K562 (cell line): ENCODE measurements around the gene GDF2. TPM values are rescaled to one million over a fixed set of nuclear protein-coding genes. Genes with fewer than 3 reads are reported as not detected.

ENCODE experiments used
- CREBBP ChIP-seq: IDR thresholded peaks from one replicate; pipeline ENCODE4 v1.6.1; 2012; ENCODE audit warnings: low read depth, mild to moderate bottlenecking, control low read depth, inconsistent platforms, low read length
- ETS2 ChIP-seq: IDR thresholded peaks from 2 replicates; pipeline ENCODE4 v1.6.1; 2016; ENCODE audit warnings: borderline replicate concordance, missing genetic modification characterization, mild to moderate bottlenecking, moderate library complexity, missing compliant biosample characterization; ENCODE audit not compliant: poor library complexity, severe bottlenecking
- GATAD2A ChIP-seq: fragments of 450-650 bp; IDR thresholded peaks from 2 replicates; pipeline ENCODE4 v1.6.1; 2017
- MCM5 ChIP-seq: fragments of 450-650 bp; IDR thresholded peaks from 2 replicates; pipeline ENCODE4 v1.6.1; 2016; ENCODE audit warnings: low read depth
- NFRKB ChIP-seq: fragments of 450-650 bp; IDR thresholded peaks from 2 replicates; pipeline ENCODE4 v1.6.1; 2016; ENCODE audit warnings: low read depth
- PHF21A ChIP-seq: fragments of 450-650 bp; IDR thresholded peaks from 2 replicates; pipeline ENCODE4 v1.6.1; 2017; ENCODE audit warnings: low read depth, borderline replicate concordance
- SMARCC2 ChIP-seq: fragments of 450-650 bp; IDR thresholded peaks from 2 replicates; pipeline ENCODE4 v1.6.1; 2017; ENCODE audit warnings: antibody characterized with exemption, moderate library complexity, mild to moderate bottlenecking, low read depth
- TCF7 ChIP-seq: sonication (generic); IDR thresholded peaks from 2 replicates; pipeline ENCODE4 v1.6.1; 2016; ENCODE audit warnings: antibody characterized with exemption, borderline replicate concordance
- XRCC3 ChIP-seq: fragments of 450-650 bp; IDR thresholded peaks from 2 replicates; pipeline ENCODE4 v1.6.1; 2017; ENCODE audit warnings: mild to moderate bottlenecking, moderate library complexity
- ZNF184 ChIP-seq: sonication (generic); formaldehyde crosslinking; IDR thresholded peaks from 2 replicates; pipeline ENCODE4 v1.5.0; 2020; ENCODE audit warnings: missing genetic modification reagents
- ZNF324 ChIP-seq: fragments of 250-450 bp; sonication (Bioruptor Pico); IDR thresholded peaks from 2 replicates; pipeline ENCODE4 v1.4.0; 2020; ENCODE audit warnings: mild to moderate bottlenecking
- polyA plus RNA-seq, 8 experiments: library from polyadenylated mRNA; depleted of rRNA in 4 of 8; stranded (reverse) in 5 of 8; unstranded in 3 of 8; fragments of >200 nt; fragmentation: Nextera tagmentation in 2 of 8; fragmentation: Illumina TruSeq in 1 of 8; extraction: Ambion mirVana in 2 of 8; extraction: Trizol in 1 of 8; gene quantifications; 2 replicates each; pipeline versions ENCODE4 v1.2.1 to v1.2.3, GENCODE V29; 2011 to 2014; ENCODE audit warnings: inconsistent platforms in 1 of 8, missing spikeins in 1 of 8
- total RNA-seq, 7 experiments: library from RNA; depleted of rRNA in 6 of 7; stranded (reverse); fragments of >200 nt in 6 of 7; fragmentation: Illumina TruSeq in 2 of 7; extraction: Trizol in 2 of 7; gene quantifications; 2 replicates each; pipeline versions ENCODE4 v1.2.1 to v1.2.3, GENCODE V29; 2011 to 2021; ENCODE audit warnings: low replicate concordance in 1 of 7
- TF ChIP-seq, protein P1 (sequence below): fragments of 450-650 bp; IDR thresholded peaks from 2 replicates; pipeline ENCODE4 v1.6.1; 2017; ENCODE audit warnings: mild to moderate bottlenecking, moderate library complexity
- TF ChIP-seq, protein P2 (sequence below): fragments of 450-650 bp; IDR thresholded peaks from 2 replicates; pipeline ENCODE4 v1.6.1; 2016; ENCODE audit warnings: missing biosample characterization, missing genetic modification characterization
- TF ChIP-seq, protein P3 (sequence below), 2 experiments: fragments of 450-650 bp; IDR thresholded peaks; 2 replicates each; pipeline ENCODE4 v1.6.1; 2016; ENCODE audit warnings: mild to moderate bottlenecking in 2 of 2, borderline replicate concordance in 1 of 2, low read depth in 1 of 2, moderate library complexity in 1 of 2

Gene GDF2
- total and polyA plus RNA-seq, 9 of the 15 experiments (the other 6 are each of a cell fraction or from before 2014, with no cell fraction given), result 0.08 to 0.58 (median 0.27) TPM; not detected in 2

DNA sequence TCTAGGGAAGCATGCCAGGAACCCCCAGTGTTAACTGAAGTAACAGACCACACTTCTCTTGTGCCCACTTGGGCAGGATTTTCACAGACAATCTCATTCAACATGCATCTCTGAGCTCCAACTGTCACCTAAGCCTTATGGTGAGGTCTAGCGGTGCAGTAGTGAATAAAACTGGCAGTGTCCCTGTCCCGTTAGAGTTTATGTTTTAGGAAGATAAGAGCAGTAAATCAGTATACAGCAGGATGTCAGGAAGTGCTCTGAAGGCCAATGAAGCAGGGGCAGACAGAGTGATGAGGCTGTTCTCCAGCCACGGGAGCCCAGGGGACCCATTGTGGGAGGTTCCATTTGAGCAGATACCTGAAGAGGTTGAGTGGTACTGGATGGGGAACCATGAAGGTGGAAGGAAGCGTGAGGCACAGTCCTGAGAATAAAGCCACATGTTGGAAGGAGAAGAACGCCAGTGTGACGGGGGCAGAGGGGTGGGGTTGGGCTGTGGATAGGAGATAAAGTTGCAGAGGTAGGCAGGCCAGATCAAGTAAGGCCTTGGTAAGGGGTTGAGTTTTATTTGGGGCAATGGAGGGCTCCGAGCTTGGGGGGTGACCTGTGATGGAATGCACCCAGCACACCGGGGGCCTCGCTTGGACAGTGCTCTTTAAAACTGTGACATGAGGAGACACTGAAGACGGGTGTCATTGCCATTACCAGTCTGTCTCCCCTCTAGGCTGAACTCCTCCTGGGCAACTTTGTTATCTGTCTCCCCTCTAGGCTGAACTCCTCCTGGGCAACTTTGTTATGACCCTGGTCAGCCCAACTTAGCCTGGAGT lies 15.7 kb upstream of the GDF2 start (continued):
- TF ChIP-seq, protein P1, sequence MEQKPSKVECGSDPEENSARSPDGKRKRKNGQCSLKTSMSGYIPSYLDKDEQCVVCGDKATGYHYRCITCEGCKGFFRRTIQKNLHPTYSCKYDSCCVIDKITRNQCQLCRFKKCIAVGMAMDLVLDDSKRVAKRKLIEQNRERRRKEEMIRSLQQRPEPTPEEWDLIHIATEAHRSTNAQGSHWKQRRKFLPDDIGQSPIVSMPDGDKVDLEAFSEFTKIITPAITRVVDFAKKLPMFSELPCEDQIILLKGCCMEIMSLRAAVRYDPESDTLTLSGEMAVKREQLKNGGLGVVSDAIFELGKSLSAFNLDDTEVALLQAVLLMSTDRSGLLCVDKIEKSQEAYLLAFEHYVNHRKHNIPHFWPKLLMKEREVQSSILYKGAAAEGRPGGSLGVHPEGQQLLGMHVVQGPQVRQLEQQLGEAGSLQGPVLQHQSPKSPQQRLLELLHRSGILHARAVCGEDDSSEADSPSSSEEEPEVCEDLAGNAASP, result no peak
- TF ChIP-seq ZNF324 (CRISPR knock-in tag) (no peak), SMARCC2 (0 out of 2 replicates have a peak, but pooled peaks have one; percentile 57), GATAD2A (no peak), ETS2 (tag) (no peak), TCF7 (no peak), ZNF184 (CRISPR knock-in tag) (no peak), MCM5 (no peak), NFRKB (no peak), PHF21A (peak; percentile 68; the same call in 1 of the 2 replicates), XRCC3 (no peak), CREBBP (no peak)
- TF ChIP-seq, protein P2, sequence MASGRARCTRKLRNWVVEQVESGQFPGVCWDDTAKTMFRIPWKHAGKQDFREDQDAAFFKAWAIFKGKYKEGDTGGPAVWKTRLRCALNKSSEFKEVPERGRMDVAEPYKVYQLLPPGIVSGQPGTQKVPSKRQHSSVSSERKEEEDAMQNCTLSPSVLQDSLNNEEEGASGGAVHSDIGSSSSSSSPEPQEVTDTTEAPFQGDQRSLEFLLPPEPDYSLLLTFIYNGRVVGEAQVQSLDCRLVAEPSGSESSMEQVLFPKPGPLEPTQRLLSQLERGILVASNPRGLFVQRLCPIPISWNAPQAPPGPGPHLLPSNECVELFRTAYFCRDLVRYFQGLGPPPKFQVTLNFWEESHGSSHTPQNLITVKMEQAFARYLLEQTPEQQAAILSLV, result no peak
- TF ChIP-seq, protein P3, sequence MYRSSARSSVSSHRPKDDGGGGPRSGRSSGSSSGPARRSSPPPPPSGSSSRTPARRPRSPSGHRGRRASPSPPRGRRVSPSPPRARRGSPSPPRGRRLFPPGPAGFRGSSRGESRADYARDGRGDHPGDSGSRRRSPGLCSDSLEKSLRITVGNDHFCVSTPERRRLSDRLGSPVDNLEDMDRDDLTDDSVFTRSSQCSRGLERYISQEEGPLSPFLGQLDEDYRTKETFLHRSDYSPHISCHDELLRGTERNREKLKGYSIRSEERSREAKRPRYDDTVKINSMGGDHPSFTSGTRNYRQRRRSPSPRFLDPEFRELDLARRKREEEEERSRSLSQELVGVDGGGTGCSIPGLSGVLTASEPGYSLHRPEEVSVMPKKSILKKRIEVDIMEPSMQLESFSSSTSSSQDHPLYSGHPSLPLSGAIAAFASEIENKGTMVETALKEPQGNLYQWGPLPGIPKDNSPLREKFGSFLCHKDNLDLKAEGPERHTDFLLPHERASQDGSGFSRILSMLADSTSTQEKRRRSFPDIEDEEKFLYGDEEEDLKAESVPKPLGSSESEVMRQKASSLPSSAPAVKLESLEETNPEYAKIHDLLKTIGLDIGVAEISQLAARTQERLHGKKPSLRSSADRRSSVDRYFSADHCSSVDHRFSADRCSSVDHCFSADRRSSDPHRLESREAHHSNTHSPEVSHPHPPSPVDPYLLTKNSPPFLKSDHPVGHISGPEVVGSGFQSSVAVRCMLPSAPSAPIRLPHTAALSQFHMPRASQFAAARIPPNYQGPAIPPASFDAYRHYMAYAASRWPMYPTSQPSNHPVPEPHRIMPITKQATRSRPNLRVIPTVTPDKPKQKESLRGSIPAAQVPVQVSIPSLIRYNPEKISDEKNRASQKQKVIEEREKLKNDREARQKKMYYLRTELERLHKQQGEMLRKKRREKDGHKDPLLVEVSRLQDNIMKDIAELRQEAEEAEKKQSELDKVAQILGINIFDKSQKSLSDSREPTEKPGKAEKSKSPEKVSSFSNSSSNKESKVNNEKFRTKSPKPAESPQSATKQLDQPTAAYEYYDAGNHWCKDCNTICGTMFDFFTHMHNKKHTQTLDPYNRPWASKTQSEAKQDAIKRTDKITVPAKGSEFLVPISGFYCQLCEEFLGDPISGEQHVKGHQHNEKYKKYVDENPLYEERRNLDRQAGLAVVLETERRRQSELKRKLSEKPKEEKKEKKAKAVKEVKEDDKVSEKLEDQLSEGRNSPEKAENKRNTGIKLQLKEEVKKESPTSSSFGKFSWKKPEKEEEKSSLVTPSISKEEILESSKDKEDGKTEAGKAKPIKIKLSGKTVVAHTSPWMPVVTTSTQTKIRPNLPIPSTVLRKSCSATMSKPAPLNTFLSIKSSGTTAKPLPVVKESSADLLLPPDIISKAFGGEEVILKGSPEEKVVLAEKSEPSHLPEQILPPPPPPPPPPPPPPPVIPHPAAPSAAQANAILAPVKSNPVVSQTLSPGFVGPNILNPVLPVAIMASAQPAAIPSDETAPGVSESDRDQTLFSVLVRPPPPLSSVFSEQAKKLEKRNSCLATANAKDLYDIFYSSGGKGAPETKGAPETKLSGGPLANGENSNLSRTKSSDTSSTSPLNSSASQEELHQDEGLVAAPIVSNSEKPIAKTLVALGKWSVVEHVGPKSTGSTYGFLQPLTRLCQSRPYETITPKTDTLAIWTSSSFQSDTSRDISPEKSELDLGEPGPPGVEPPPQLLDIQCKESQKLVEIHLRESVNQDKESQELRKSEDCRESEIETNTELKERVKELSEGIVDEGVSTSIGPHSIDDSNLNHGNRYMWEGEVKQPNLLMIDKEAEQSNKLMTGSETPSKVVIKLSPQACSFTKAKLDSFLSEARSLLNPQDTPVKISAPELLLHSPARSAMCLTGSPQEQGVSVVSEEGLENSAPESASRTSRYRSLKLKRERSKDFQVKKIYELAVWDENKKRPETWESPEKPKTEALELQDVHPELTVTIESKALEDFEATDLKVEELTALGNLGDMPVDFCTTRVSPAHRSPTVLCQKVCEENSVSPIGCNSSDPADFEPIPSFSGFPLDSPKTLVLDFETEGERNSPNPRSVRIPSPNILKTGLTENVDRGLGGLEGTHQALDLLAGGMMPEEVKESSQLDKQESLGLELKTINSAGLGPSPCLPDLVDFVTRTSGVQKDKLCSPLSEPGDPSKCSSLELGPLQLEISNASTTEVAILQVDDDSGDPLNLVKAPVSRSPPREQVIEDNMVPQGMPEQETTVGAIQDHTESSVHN (IDR thresholded peaks at IDR 0.05; ENCODE audit: borderline replicate concordance in 1 of 2, low read depth in 1 of 2), result no peak
